ENCODE results near the gene NRAP.

NRAP gene

GRCh38 chr10:113557903-113558321 lies 105.9 kb downstream of the NRAP start:
- no peak for DNase-seq (ENCODE audit: low spot score)

GRCh38 chr10:113557424-113557862 lies 106.4 kb downstream of the NRAP start:
- DNase-seq (ENCODE audit: low spot score): no peak

GRCh38 chr10:113555751-113556150 lies 108.1 kb downstream of the NRAP start:
- DNase-seq (ENCODE audit: low spot score): no peak

GRCh38 chr10:113555245-113555644 lies 108.6 kb downstream of the NRAP start:
- DNase-seq (ENCODE audit: low spot score): no peak

DNA sequence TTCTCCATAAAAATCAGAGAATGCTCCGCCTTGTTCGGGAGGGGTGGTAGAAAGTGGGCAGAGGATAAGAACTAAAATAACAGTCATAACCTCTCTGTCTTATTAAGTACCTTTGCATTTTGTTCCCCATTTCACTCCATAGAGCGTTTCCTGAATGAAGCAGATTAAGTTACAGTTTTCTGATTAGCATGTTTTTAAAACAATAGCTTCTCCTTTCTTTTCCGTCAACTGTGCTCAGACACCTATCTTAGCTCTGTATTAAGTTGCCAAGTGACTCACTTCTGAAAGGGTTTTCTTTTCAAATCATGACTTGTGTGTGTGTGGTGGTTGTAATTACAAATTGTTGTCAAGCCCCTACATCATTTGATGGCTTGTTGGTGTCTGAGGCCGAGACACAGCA lies 109.6 kb downstream of the NRAP start:
- DNase-seq (ENCODE audit: low spot score): no peak

DNA sequence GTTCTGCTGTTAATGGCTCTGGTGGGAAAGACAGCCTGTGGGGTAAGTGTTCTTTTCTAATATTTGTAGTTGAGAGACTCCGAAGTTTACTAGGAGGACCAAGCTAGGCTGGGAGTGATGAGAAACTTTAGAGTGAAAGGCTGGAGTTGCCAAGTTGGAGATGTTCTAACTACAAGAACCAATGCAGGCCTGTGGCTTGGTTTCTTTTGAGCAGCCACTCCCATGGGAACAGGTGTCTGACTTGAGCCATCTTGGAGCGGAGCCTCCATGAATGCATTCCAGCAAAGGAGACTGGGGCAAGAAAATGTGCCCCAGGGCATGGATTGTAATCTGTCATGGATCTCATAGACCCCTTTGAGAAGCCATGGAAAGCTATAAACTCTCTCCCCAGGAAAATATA lies 110.7 kb downstream of the NRAP start:
- DNase-seq (ENCODE audit: low spot score): no peak

DNA sequence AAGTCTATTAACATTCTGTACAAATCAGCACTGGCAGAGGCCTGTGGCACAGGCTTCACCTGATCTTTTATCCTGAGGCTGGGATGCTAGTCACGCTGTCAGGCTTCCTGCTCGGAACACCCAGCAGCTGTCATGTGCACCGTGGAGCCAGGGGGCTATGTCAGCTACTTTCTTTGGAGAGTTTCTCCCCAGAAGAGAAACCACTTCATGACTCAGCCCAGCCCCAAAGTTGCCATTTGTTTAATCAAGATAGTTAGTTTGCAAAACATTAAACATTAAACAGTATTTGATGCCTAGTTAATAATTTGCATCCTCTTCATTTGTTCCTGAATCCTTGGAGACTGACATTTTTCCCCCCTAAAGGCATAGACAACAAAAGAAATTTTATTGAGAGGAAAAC lies 111.1 kb downstream of the NRAP start, which contains the start of gene HABP2:
Gene HABP2, plus strand, starts transcription at position 353 of the 400 bp plus-strand sequence. CDS start 69 bp downstream, outside the sequence.
- no peak for DNase-seq (ENCODE audit: low spot score)

GRCh38 chr10:113552014-113552413 lies 111.8 kb downstream of the NRAP start:
- DNase-seq (ENCODE audit: low spot score): no peak

GRCh38 chr10:113550365-113550764 lies 113.5 kb downstream of the NRAP start:
- no peak for DNase-seq (ENCODE audit: low spot score)

GRCh38 chr10:113549856-113550255 lies 114.0 kb downstream of the NRAP start:
- peak; percentile 49 for DNase-seq (ENCODE audit: low spot score)

- DNase-seq (ENCODE audit: low spot score): no peak
Observed at GRCh38 chr10:113547426-113547825, 116.4 kb downstream of the NRAP start.

DNA sequence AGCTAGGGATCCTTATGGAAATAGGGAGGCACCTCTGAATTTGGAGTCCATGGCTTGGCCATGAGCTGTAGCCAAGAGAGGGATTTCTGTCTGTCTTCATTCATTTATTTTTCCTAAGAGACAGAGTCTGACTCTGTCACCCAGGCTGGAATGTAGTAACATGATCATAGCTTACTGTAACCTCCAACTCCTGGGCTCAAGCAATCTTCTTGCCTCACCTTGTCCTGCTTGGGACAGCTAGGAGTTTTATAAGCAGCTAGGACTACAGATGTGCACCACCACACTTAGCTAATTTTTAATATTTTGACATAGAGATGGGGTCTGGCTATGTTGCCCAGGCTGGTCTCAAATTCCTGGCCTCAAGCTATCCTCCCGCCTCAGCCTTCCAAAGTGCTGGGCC lies 119.4 kb downstream of the NRAP start:
- DNase-seq (ENCODE audit: low spot score): no peak

DNA sequence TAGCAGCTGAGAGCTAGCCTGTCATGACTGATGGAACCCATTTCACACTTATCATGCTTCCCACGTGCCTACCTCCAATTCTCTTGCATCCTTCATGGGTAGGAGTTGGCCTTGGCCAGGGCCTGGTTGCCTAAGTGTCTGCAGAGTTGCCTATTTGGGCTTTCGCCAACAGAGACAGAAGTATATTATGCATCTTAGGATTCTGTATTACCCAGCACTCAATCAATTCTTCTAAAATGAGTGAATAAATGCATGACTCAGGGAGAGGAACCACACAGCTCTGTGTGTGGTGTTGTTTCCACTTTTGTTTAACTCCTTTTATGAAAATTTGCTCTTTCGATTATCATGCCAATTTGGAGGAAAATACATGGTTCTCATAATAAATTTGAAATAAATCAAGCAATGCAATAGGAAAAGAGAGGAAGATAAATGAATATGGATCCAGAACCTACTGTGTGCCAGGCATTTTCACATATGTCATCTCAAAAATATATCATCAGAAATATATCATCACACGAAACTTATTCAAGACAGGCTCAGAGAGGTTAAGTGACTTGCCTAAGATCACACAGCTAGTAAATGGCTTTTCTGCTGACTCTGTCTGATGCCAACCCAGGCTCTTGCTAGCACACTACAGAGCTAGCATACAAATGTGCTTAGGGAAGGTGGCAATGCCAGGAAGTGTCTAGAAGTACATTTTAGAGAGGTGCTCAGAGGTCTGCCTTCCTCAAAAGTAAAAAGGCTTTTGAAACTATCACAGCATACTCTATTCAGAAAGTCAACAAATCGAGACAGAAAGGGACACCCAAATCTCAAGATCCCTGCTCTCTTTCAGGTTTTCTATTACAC lies 120.5 kb downstream of the NRAP start:
- DNase-seq (ENCODE audit: low spot score): no peak

- DNase-seq (ENCODE audit: low spot score): no peak
Observed at GRCh38 chr10:113541549-113541927, 122.3 kb downstream of the NRAP start.

DNA sequence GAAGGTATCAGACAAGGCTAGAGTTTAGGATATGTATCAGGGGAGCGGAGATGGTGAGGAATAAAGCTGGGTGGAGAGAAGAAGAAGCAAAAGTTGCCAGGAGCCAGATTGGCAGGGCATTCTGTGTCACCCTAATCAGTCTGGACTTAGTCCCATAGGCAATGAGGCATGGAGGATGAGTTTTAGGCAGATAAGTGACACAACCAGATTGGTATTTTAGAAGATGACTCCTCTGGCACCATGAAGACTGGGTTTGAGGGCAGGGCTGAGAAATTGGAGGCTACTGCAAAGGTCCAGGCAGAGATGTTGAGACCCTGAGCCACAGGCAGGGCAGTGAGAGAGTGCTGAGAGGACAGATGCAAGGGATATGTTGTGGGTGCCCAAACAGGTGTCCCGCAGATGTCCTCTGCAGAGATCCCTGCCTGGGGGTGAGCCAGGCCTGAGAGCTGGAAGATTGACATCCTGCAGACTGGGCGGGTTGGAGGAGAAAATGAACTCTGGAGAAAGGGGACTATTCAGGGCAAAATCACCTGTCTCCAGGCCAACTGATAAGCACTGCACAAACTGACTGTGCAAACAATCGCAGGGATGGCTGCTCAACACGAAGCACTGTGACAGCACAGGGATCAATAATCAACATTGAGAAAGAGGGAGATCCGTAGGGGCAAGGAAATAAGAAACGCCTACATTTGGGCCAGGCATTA lies 122.8 kb downstream of the NRAP start:
- DNase-seq (ENCODE audit: low spot score): no peak

DNA sequence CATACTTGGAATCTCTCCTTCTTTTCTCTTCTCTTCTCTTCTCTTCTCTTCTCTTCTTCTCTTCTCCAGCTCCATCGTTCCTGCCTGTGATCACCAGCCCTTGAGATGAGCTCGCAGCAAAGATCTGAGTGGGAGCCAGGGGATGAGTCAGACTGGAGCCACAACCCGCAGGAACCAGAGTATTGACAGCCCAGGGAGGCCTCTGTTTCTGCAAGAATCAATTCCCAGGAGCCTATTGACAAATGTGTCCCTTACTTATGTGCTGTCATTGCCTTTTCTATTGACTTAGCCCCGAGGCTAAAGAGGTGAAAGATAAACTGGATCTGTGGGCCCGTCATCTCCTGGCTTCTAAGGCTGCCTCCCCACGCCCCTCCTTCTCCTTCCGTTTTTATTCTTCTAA lies 124.1 kb downstream of the NRAP start:
- DNase-seq (ENCODE audit: low spot score): no peak

All from D341Med (cell line).